ENCODE results near the gene YAE1.

GRCh38 chr7:39618868-39619267 is 52.7 kb downstream of the YAE1 start:
- TF ChIP-seq EZH2 (IDR thresholded peaks at IDR 0.05; ENCODE audit: insufficient read depth, low read length) (no peak), CTCF (IDR thresholded peaks at IDR 0.05; ENCODE audit: insufficient read depth, low read depth, low read length) (no peak)

Measured in astrocyte (in vitro differentiated cells and primary cell).